Ovary (tissue), 3 donors: ENCODE measurements around the gene POU4F1.

Source experiments
- CTCF ChIP-seq, 3 donors: fragments of 450-650 bp in 2 of 3; fragments of 200-600 bp in 1 of 3; IDR thresholded peaks; one replicate each; pipeline versions ENCODE4 v1.5.1 to v1.8.0; 2016 to 2022; ENCODE audit warnings: antibody characterized with exemption in 3 of 3, mild to moderate bottlenecking in 1 of 3
- EP300 ChIP-seq: sonication (generic); formaldehyde crosslinking; IDR thresholded peaks from one replicate; pipeline ENCODE4 v1.6.1; 2017; ENCODE audit warnings: antibody characterized with exemption
- POLR2A ChIP-seq: fragments of 450-650 bp; IDR thresholded peaks from one replicate; pipeline ENCODE4 v1.6.1; 2017; ENCODE audit warnings: antibody characterized with exemption, mild to moderate bottlenecking, moderate library complexity
- donor health status: DM: no; HTN: no; CAD: no.

- TF ChIP-seq CTCF (IDR thresholded peaks at IDR 0.05) (no peak), EP300 (no peak), POLR2A (no peak)
Measured at GRCh38 chr13:78592584-78592983, 10.8 kb downstream of the POU4F1 start.
